C4-2B (cell line): Measurements from ENCODE around the gene TSSK3.

ENCODE experiments used
- ZFX ChIP-seq: fragments of 450-650 bp; IDR thresholded peaks from 2 replicates; pipeline ENCODE4 v1.6.1; 2017
- TF ChIP-seq, protein P1 (sequence below): fragments of 450-650 bp; conservative IDR thresholded peaks from 2 replicates; pipeline ENCODE4 v1.5.1; 2017; ENCODE audit warnings: mild to moderate bottlenecking

DNA sequence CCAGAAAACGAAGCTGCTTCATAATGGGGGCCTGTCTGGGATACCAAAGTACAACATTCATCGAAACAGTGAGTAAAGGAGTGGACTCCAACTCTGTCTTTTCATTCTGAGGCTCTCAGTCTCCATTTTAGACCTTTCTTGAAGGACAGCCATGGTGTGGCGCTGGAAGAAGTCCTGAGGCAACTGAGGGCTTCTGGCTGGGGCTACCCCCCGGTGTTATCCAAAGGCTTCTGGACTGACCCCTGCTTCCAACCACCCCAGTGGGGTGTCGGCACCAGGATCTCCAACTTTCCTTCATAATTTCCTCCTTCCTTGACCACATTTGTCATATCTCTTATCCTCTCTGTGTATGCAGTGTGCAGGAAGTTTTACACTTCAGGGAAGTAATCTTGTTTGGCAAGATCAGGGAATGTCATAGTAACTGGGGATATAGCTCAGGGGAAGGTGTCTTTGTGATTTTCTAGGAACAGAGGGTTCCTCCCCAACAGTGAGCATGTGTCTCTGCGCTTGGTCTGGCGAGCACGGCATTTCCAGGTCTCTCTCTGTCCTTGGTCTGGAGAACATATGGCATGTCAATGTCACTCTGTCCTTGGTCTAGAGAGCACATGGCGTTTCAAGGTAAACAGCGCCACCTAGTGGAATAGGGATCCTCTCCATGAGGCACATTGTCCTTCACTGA is 51.3 kb downstream of the TSSK3 start:
- TF ChIP-seq, protein P1, sequence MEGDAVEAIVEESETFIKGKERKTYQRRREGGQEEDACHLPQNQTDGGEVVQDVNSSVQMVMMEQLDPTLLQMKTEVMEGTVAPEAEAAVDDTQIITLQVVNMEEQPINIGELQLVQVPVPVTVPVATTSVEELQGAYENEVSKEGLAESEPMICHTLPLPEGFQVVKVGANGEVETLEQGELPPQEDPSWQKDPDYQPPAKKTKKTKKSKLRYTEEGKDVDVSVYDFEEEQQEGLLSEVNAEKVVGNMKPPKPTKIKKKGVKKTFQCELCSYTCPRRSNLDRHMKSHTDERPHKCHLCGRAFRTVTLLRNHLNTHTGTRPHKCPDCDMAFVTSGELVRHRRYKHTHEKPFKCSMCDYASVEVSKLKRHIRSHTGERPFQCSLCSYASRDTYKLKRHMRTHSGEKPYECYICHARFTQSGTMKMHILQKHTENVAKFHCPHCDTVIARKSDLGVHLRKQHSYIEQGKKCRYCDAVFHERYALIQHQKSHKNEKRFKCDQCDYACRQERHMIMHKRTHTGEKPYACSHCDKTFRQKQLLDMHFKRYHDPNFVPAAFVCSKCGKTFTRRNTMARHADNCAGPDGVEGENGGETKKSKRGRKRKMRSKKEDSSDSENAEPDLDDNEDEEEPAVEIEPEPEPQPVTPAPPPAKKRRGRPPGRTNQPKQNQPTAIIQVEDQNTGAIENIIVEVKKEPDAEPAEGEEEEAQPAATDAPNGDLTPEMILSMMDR: peak; percentile 86
- no peak for TF ChIP-seq ZFX
